Measurements from ENCODE around the gene GAB4.
"Not testable (repeated sequence)": the region's sequence is repeated elsewhere in the genome, so short reads cannot be mapped to it uniquely, and the experiment has no call there.

Gene GAB4

DNA sequence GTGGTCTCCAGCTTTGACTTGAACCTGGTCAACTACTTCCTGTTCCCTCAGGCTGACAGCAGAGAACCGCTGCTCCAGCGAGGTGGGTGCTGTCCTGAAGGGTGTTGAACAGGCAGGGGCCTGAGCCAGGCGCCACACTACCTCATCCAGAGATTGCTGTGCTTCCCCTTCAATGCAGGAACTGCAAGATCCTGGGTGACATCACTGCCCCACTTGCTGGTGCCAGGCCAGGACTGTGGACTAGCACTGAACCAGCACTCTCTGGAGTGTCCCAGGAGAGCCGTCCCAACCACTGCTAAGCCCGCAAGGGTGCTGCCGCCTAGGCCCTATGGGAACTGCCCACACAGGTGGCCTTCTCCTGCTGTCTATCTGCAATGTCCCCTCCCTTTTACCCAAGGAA is 51.7 kb downstream of the GAB4 start:
- no peak for FAIRE-seq

DNA sequence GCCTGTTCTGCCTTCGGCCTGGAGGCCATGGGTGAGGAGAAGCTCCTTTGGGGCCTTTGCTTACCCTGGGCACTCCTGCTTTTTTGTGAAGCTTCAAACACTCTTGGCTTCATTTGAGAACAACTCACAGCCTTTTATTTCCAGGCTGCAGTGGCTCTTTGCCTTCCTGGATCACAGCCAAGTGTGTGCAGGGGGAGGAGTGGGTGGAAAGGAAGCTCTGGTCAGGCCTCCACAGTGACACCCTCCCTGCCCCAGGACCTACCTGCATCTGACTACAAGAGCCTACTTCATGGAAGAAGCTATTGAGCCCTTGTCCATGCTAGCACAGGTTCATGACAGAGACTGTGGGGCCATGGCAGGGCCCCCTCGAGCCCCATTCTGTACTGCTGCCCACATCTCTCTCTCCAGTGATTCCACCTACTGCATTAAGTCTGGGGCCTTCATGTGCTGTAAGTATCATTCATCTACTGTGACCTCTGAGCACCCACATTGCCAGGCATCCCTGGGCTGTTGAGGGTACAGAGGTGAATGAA is 52.3 kb downstream of the GAB4 start:
- no peak for FAIRE-seq

DNA sequence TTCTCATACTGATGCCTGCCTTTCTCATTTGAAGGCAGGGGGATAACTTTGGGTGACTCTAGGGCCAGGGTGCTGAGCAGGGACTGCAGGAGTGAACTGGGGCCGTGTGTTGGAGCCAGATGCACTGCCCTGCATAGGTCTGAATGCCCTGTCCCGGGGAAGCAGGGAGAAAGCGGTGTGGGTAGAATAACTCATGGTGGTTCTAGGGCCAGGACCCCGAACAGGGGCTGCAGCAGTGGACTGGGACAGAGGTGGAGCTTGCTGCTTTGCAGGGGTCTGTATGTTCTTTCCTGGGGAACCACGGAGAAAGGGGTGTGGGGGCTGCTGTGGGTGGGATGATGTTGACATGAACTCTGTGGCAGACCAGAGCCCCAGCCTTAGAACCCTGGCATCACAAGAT is 52.9 kb downstream of the GAB4 start:
- FAIRE-seq = no peak

DNA sequence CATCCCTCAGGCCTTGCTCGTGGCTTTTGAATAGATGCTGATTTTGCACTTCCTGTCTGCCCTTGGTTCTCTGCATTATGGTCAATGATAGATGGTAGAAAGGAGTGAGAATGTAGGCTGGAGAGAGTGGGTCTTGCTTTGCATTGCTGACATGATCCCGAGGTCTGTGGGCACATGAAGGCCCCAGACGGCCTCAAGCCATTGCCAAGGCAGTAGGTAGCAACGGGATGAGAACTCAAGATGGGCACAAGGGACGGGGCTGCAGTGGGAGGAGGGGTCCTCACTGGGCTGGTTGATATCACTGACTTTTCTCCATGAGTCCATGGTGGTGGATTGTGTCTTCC is 54.0 kb downstream of the GAB4 start:
- FAIRE-seq = no peak

DNA sequence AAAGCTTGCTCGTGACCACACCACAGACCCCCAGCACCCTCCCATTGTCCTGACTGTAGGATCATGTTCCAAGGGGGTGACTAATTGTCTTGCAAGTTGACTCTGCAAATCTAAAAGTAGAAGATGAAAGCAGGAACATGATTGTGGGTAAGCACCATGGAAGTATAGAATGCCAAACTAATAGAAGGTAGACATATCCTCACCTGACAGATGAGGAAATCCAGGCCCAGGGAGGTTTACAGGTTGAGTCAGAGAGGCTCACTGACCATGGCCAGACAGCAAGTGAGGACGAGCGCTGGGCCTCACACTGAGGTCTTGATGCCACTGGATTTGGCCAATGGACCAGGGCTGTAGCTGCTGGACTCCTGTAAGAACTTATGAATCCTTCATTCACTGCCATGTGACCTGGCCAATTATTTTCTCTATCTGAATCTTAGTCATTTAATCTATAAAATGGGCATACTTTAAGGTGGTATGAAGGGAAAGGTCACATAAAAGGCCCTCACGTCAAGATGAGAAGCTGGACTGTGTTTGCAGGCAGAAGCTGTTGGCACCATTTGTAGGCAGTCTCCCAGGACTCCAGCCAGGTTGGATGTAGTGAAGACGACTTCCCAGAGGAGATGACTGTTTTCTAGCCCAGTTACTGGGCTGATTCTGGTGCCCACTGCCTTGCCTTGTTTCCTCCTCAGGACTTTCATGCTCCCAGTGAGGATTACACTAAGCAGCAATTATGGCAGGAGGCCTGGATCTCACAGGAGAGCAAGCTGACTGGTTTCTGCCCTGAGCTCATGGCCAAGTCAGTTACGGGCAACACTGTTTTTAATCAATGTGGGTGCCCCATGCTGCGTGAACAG is 54.6 kb downstream of the GAB4 start:
- FAIRE-seq = no peak

DNA sequence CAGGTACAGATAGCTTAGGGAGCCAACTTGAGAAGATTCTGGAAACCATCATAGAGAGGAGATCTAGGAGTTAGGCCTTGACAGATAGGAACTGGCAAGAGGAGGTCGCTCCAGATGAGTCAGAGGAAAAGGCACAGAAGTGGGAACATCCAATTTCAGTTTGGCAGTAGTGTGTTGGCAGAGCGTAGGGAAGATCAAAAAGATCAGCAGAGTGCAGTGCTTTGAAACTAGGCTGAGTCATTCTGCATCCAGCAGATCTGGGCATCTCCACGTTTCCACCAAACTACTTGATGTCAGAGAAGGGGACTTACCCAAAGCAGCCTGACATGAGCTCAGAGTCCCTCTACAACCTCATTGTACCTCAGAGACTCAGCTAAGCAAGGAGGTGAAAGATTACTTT is 58.5 kb downstream of the GAB4 start:
- no peak for FAIRE-seq

DNA sequence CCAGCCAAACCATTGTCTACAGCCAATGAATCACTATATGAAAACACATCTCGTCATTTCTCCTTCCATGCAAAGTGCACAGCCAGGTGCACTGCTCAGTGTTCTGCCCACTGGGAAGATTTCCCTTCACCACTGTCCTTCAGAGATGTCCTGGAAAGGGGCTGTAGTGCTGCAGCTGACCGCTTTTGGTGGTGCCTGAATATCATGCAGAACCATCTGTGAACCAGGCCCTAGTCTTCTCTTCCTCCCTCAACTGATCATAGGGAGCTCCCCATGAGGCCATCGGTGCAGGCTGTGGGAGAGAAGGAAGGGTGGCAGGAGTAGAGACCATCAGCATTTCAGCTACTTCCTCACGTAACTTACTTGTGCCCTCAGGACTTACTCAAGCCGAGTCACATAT is 70.2 kb downstream of the GAB4 start:
- FAIRE-seq = no peak

DNA sequence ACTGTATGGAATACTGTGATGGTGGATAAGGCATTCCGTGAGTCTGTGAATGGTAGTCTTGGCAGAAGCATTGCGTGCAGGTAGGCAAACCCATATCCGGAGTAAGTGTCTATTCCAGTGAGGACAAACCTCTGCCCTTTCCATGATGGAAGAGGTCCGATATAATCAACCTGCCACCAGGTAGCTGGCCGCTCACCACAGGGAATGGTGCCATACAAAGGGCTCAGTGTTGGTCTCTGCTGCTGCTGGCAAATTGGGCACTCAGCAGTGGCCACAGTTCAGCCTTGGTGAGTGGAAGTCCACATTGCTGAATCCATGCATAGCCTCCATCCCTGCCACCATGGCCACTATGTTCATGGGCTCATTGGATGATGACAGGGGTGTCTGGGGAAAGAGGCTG is 70.8 kb downstream of the GAB4 start:
- not testable (repeated sequence) for FAIRE-seq

DNA sequence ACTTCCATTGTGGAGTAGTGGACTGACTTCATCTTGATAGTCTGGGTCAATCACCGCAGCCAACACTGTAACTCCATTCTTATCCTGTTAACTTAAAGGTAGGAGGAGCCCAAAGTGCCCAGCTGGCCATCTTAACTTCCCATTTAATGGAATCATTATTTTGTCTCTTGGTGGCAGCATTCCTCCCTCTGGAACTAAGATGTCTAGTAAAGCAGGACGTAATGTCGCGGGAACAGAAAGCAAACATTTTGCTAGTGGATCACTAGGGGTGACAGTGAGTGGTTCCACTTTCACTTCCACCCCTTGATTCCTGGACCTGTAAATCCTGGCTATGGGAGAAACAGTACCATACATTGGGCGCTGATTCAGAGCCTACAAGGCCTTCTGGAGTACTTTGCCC is 71.4 kb downstream of the GAB4 start:
- no peak for FAIRE-seq

DNA sequence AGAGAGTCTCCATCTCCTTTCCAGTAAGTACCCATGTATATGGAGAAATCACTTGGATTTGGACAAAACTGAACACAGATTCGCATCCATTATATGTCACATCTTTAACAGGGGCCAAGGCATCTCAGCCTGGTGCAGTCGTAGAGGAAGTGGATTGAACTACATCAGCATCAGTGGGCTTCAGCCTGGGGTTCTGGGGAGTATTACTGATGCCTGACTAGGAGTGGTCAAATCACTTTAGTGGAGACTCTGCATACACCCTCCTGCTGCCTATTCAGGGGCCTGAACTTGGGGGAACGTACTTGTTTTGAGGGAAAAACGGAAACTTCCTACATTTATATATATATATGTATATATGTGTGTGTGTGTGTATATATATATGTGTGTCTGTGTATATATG is 72.8 kb downstream of the GAB4 start:
- FAIRE-seq = no peak

DNA sequence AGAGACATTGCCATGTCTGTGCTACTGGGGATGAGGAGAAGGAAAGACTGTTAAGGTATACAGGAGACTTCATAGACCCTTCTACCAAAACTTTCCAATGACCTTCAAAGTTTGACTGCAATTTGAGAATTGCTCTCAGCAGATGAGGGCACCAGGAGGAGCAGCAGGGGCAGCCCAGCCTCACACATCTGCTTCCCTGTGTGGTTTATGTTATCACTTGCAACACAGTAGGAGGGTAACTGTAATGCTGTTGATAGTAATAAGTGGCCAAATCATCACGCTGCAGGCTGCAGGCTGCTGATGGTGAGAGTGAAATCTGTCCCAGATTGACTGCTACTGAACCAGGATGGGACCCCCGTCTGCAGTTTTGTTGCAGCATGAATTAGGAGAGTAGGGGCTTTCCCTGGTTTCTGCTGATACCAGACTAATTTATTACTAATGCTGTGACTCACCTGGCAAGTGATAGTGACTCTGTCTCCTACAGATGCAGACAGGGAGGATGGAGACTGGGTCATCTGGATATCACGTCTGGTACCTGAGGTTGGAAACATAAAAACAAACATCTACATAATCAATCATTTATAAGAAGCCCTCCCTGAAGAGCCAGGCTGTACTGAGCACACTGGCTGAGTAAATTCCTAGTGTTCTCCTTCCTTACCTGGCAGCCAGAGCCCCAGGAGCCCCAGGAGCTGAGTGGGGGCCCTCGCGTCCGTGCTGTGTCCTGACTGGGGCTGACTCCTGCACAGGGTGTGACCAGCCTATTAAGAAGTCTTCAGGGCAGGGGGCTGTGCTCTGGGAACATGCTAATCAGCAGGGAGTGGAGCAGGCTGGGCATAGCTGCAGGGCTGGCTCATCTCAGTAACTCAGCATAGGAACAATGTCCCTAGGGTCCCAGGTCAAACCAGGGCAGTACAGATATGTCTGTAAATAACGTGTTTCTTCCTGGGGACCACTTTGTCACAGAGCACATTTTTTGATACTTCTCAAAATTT is 74.4 kb downstream of the GAB4 start:
- no peak for FAIRE-seq

DNA sequence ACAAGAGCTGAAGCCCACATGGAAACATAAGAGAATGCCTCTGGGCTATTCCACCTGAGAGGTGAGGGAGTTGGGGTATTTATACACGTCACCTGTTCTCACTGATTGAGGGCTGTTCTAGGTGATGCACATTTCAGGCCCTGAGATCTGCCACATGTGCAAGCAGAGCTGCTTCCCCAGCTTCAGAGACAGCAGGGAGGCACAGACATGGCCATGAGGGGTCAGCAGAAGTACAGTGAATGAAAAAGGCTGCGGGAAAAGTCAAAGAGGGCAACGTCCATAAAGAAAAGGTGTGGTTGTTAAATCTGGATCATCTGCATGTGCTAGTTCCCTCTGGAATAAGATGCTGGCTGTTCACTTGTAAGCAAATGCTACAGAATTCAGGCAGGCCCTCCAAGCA is 75.4 kb downstream of the GAB4 start:
- no peak for FAIRE-seq

DNA sequence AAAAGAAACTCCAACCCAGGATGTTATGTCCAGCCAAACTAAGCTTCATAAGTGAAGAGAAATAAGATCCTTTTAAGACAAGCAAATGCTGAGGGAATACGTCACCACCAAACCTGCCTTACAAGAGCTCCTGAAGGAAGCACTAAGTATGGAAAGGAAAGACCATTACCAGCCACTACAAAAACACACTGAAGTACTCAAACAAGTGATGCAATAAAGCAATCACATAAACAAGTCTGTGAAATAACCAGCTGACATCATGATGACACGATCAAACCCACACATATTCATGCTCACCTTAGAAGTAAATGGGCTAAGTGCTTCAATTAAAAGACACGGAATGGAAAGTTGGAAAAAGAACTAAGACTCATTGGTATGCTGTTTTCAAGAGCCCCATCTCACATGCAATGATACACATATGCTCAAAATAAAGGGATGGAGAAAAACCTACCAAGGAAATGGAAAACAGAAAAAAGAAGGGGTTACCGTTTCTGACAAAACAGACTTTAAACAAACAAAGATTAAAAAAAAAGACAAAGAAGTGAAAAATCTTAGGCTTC is 82.5 kb downstream of the GAB4 start:
- FAIRE-seq = no peak

DNA sequence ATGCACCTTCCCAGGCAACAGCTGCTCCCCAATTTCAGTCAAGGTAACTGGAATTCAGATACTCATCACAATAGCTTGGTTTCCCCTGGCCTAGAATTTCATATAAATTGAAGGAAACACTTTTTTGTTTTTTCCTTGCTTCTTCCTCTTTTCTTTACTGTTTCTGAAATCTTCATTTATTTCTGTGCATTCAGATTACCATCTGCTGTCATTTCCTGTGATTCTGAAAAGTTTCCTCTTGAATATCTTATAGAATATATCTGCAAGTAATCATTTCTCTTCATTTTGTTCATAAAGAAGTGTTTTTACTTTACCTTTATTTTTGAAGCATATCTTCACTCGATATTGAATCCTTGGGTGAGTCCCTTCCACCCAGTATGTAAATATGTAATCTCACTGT is 85.3 kb downstream of the GAB4 start:
- FAIRE-seq = no peak

DNA sequence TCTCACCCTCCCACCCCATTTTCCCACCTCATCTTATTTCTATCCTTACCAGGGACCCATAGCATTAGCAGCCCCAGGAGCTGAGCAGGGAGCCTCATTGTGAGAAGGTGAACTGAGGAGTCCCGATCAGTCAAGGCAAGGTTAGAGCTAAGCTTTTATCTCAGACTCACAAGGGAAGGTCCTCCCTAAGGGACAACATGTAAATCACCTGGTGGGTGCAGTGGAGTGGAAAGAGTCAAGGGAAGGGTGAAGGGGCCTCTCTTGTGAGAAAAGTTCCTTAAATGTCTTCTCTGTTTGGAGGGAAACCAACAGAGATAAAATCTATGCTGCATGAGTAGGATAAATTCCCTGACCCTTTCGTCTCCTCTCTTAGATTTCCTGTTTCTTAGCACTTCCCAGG is 85.9 kb downstream of the GAB4 start:
- FAIRE-seq = no peak

DNA sequence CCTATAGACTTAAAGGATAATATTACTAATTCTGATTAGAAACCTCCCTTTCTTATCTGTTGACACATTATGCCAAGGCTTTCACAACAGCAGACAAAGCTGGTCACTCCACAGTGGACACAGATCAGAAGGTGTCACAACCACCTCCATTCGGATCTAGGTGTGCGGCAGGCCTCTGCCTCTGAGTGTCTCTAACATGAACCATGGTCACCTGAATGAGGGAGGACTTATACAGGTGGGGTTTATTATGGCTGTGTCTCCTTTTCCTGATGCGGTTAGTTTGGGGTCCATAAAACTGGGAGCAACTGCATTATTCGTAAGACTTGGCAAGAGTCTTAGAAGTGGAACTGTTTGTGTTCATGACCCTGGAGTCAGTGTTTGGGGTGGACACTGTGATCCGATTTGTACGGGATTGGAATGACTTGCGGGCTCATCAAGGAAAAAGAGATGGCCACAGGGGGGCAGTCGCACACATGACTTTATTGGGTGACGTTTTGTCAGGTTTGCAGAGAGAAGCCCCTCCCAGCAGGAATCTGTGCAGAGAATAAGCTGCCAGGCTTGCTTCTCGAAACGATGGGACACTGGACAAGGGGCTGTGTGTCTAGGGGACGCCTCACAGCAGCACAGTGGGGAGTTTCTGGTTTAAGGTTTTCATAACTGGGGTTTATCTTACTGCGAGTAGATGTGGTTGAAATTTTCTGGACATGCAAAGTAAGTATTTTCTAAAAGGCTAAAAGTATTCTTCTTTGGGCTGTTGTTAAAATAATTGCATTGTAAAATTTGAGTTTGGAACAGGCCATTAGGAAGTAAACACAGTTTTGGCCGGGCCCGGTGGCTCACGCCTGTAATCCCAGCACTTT is 90.6 kb downstream of the GAB4 start:
- no peak for FAIRE-seq

DNA sequence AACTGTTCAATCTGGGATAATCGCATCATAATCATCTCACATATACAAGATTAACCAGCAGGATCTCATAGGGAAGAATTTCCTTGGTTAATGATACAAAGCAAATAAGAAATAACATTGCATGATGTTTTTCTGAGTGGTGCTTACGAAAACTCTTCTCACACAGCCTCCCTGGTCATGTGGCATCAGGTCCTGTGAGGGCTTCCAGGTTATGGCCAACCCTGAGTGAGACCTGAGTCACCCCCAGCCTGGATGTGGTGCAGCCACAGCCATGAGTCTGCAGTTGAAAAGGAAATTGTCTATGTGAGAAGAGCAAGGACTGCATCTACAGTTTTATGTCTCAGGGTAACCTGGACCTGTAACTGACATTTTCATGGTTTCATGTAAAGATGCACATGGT is 92.3 kb downstream of the GAB4 start:
- FAIRE-seq = no peak

DNA sequence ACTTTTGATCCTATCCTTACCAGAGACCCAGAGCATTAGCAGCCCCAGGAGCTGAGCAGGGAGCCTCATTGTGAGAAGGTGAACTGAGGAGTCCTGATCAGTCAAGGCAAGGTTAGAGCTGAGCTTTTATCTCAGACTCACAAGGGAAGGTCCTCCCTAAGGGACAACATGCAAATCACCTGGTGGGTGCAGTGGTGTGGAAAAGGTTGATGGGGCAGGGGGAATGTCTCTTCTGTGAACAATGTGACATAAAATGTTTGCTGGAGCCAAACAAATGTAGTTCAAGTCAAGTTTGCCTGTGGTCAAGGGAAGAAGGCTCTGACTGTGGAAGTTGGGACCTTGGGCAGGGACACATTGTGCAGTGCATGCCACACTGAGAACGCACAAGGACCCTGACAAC is 93.1 kb downstream of the GAB4 start:
- FAIRE-seq = not testable (repeated sequence)

DNA sequence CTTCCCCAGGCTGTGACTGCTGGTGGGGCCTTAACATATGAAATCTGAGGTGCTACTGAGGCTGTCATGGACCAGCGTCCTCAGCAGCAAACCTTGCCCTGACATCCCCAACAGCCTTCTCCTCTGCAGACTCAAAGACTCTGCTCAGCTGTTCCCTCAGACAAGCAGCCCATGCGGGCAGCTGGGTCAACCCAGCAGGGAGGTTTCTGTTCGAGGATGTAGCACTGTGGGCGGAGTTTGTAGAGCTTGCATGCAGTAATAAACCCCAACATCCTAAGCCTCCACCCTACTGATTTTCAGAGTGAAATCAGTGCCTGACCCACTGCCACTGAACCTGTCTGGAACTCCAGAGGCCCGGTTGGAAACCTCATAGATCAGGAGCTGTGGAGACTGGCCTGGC is 94.0 kb downstream of the GAB4 start:
- no peak for FAIRE-seq

DNA sequence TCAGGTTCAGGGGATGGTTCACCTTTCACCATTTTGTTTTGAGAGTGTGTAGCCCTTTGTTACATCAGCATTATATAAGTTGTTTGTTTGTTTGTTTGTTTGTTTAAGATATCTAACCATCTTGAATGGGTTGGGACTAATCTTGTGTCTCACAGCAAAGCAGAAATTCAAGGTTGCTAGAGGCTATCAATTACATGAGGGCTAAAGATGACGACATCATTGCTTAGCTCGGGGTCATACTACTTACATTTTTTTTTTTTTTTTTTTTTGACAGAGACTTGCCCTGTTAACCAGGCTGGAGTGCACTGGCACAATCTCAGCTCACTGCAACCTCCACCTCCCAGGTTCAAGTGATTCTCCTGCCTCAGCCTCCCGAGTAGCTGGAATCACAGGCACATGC is 95.7 kb downstream of the GAB4 start:
- no peak for FAIRE-seq

All from A204.1 (cell line).